HL-60/S4 (cell line): Measurements from ENCODE around the gene DCAF12.

Experiments used
- in situ Hi-C: fragments of 300-500 bp; cut with MboI; formaldehyde crosslinking; loops from 2 replicates; pipeline ENCODE4 v1.14.3; 2022; ENCODE audit warnings: low sequenced_read_pairs

The DCAF12 gene

GRCh38 chr9:34127035-34127948 is 794 bp upstream of the DCAF12 start:
- in situ Hi-C loops, result no loop called here

GRCh38 chr9:34125681-34126206 is 754 bp downstream of the DCAF12 start:
- in situ Hi-C loops, result no loop called here

DNA sequence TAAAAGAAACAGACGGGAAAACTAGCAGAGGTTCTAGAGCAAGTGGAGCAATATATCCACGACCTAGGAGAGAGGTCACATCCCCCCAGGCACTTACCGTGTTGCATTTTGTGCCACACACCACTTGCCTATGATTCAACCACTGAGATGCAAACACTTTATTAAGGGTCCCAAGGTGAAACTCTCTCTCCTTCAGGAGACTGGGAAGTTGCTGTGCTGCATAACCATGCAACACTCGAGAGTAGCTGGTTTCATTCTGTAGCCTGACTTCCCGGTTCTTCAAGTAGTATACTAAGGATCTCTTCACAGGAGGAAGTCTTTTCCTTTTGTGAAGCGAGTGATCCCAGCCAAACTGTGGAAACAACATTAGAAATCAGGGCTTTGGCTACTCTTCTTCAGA is 1.6 kb downstream of the DCAF12 start:
- in situ Hi-C loops, result no loop called here

GRCh38 chr9:34124099-34124498 is 2.4 kb downstream of the DCAF12 start:
- in situ Hi-C loops, result no loop called here

- in situ Hi-C loops, result no loop called here
Observed at GRCh38 chr9:34123682-34124081, 2.8 kb downstream of the DCAF12 start.

DNA sequence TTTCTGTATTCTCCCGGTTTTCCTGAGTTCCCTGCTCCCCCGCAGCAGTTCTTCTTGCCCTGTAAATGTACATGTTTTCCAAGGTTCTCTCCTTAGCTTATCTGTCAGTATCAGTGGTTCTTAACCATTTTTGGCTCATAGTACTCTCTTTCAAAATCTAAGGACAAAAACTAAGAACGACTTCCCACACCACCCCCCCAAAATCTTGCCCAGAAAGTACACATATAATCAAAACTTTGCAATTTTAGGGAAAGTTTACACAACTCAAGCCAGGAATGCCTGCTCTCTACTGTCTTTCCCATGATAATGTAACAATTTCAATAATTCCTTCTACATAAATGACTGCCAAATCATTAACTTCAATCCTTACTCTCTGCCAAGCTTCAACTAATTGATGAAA is 4.5 kb downstream of the DCAF12 start:
- in situ Hi-C loops, result no loop called here

- in situ Hi-C loops, result no loop called here
Observed at GRCh38 chr9:34119713-34120112, 6.8 kb downstream of the DCAF12 start.

DNA sequence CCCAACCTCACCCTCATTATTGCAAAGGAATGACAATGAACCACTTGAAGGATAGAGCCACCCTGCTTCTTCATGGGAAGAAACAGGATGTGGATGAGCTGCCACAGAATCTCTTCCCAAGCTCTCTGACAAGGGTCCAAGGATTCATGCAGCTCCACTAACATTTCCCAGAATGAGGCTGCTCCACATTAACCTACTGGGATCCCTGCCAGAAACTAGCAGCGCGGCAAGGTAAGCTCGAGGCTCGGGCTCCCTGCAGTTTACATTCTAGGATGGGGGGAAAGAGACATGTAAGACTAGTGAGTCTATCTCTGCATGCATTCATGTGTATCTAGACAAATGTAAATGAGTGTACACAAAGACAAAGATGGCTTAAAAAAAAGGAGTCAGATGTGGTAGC is 12.1 kb downstream of the DCAF12 start:
- in situ Hi-C loops, result no loop called here

DNA sequence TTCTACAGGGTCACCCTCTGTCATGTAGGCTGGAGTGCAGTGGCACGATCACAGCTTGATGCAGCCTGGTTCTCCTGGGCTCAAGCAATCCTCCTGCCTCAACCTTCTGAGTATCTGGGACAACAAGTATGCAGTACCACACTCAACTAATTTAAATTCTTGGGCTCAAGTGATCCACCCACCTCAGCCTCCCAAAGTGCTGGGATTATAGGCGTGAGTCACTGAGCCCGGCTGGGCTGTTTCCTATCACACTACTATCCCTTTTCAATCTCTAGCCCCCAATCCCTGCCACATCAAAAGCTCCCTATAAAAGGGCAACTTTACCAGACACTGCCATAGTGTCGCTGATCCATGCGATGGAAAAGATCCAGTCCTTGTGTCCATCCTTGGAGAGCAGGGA is 20.4 kb downstream of the DCAF12 start:
- in situ Hi-C loops, result no loop called here

DNA sequence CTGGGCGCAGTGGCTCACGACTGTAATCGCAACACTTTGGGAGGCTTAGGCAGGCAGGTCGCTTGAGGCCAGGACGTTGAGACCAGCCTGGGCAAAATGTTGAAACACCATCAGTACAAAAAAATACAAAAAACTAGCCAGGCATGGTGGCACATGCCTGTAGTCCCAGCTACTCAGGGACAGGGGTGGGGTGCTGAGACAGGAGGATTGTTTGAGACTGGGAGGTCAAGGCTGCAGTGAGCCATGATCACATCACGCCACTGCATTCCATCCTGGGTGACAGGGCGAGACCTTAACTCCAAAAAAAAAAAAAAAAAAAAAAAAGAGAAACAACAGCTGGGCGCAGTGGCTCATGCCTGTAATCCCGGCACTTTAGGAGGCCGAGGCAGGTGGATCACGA is 23.7 kb downstream of the DCAF12 start:
- in situ Hi-C loops, result no loop called here

GRCh38 chr9:34098307-34098706 is 28.2 kb downstream of the DCAF12 start:
- in situ Hi-C loops, result no loop called here

- in situ Hi-C loops, result no loop called here
Observed at GRCh38 chr9:34097865-34098264, 28.6 kb downstream of the DCAF12 start.

- in situ Hi-C loops, result no loop called here
Observed at GRCh38 chr9:34096751-34097150, 29.7 kb downstream of the DCAF12 start.

GRCh38 chr9:34093578-34093977 is 32.9 kb downstream of the DCAF12 start:
- in situ Hi-C loops, result no loop called here

GRCh38 chr9:34089311-34089710 is 37.2 kb downstream of the DCAF12 start:
- in situ Hi-C loops, result no loop called here

DNA sequence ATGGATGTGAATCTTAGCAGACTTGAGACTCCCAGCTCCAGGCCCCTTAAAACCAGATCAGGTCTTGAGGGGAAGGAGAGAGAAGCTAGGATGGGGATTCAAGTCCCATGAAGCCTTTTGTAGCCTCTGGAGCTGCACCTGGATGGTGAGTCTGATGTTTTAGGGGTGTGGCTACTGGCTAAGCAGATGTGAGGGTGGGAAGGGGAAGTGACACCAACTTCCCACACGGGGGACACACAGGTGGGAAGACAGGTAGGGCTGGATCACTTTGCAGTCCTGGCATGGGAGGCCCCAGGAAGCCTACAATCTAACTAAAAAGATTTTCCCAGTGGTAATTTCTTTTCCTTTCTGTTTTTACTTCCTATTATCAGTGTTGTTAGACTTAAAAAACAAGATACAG is 39.1 kb downstream of the DCAF12 start:
- in situ Hi-C loops, result no loop called here

GRCh38 chr9:34086864-34087263 is 39.6 kb downstream of the DCAF12 start:
- in situ Hi-C loops, result no loop called here

DNA sequence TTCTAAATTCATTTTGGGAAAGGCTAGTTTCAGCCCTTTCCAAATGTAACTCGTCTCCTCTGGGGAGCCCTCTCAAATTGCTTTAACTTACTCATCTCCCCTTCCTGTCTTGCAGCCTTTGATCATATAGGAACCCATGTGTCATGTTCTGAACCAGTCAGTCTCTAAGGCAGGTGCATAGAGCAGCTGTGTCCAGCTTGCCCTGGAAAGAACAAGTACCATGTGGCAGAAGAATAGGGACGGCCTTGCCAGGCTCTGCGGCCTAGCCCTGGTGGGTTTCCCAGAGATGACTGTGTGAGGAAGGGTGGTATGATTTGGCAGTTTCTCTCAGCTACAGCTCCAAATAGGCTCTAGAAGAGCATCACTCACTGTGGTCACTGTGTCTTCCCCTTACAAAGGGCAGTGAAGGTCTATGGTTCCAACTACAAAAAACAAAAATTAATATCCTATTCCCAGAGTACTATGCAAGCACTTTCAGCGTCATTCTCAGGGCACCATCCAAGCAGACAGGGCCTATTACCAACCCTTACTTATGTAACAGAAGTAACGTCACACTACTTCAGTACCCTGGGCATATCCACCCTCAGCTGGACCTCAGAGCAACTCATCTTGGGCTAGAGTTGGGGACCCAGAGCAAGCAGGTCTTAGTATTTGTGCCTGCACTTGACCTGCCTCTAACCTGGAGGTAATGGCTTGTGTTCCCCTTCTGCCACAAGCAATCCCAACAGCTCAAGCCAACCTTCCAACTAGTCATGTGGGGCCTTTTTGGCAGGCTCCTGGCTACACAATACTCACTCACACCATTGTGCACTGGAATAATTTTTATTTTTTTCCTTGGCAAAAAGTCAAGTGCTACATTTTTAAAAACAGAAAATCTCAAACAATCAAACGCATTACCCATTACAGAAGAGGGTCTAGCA is 40.7 kb downstream of the DCAF12 start:
- in situ Hi-C loops, result no loop called here

GRCh38 chr9:34084562-34084961 is 41.9 kb downstream of the DCAF12 start:
- in situ Hi-C loops, result no loop called here

- in situ Hi-C loops, result loop anchor here (10.0 kb wide), 2 partner anchors 64 to 284 kb away; partner anchors contain the start of gene PRSS3
Observed at GRCh38 chr9:34079181-34079580, 47.3 kb downstream of the DCAF12 start.

DNA sequence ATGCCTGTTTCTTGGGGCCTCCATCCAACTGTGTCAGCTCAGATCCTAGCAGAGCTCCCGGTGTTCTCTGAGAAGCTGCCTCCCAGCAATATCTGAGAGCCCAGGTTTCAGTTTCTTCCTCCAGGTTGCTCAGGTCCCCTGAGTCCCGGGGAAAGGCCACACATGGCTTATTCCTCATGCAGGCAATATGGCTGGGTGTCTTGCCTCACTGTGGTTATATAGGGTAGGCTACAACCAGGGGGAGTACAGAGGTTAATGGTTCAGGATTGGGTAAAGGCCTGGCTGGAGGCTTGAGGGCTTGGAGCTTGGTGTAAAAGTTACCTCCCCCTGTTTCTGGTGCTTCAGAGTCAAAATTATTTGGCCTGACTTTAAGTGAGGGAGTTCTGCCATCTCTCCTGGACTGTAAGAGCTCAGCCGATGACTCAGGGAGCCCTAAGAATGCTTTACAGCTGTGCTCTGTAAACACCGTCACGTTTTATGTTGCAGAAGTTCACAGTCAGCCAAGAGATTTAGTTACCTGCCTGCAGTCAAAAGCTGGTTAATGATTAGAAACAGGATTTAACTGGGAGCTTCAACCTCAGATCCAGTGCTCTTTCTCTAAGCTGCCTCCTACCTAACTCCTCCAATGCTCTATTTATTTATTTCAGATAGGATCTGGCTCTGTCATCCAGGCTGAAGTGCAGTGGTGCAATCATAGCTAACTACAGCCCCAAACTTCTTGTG is 53.5 kb downstream of the DCAF12 start:
- in situ Hi-C loops, result loop anchor here (10.0 kb wide), 2 partner anchors 58 to 278 kb away; partner anchors contain the start of gene PRSS3
